ENCODE results near the gene WDR59. TPM values are rescaled to one million over a fixed set of nuclear protein-coding genes. Genes with fewer than 3 reads are reported as not detected.

WDR59 gene
- total RNA-seq, 2 experiments from 2014 or later: 69.2 to 91.4 TPM

DNA sequence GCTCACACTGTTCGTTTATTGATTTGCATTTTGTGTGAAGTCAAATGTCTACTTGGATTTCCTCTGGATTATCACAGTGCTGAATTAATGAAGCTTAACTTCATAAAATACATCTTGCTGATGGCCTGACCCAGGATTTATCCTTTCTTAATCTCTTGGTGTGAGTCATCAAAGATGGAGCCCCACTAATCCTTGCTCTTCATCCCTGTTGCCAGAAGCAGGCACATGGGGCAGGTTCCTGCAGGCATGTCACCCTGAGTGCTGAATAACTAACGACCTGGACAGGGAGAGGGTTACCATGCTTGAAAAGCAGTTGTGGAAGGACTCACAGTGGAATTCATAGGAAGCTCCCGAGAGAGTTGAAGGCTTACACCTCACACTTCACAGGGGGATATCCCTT lies 154.3 kb downstream of the WDR59 start:
- Mint-ChIP-seq H3K27me3 (peaks cover 8% of the 10 kb centered on the region), H3K4me1 (peaks cover 4% of the 10 kb centered on the region), H3K27ac (no peak overlapping the region), H3K4me3 (no peak overlapping the region), H3K36me3 (ENCODE audit: low read depth) (peaks cover 2% of the 10 kb centered on the region), H3K9me3 (ENCODE audit: low read depth) (peaks cover 8% of the 10 kb centered on the region)
- POLR2A ChIA-PET: no interaction called here
- DNase-seq (no peak), ATAC-seq (no peak)
- CTCF ChIA-PET: no interaction called here
- intact Hi-C loops (cut with DNase I, micrococcal nuclease): no loop called here

- no peak overlapping the region for H3K27ac Mint-ChIP-seq
- H3K4me3 Mint-ChIP-seq: no peak overlapping the region
- intact Hi-C loops (cut with DNase I, micrococcal nuclease): no loop called here
- DNase-seq (no peak), ATAC-seq (no peak)
- H3K36me3 Mint-ChIP-seq (ENCODE audit: low read depth): peaks cover 2% of the 10 kb centered on the region
- H3K4me1 Mint-ChIP-seq: peaks cover 4% of the 10 kb centered on the region
- ChIA-PET POLR2A (no interaction called here), CTCF (interaction anchor here (0.6 to 1.8 kb wide), 2 partner anchors 16 to 18 kb away, joined by 3 to 5 read pairs; no protein-coding TSS in a partner anchor)
- H3K9me3 Mint-ChIP-seq (ENCODE audit: low read depth): peaks cover 8% of the 10 kb centered on the region
- H3K27me3 Mint-ChIP-seq: peaks cover 8% of the 10 kb centered on the region
Measured at GRCh38 chr16:74829637-74830036, 155.3 kb downstream of the WDR59 start.

GRCh38 chr16:74825941-74826340 lies 159.0 kb downstream of the WDR59 start:
- ChIA-PET CTCF (no interaction called here), POLR2A (no interaction called here)
- H3K27me3 Mint-ChIP-seq: peaks cover 10% of the 10 kb centered on the region
- no peak overlapping the region for H3K27ac Mint-ChIP-seq
- peaks cover 4% of the 10 kb centered on the region for H3K4me1 Mint-ChIP-seq
- H3K4me3 Mint-ChIP-seq: no peak overlapping the region
- peaks cover 2% of the 10 kb centered on the region for H3K36me3 Mint-ChIP-seq (ENCODE audit: low read depth)
- intact Hi-C loops (cut with DNase I, micrococcal nuclease): no loop called here
- ATAC-seq (no peak), DNase-seq (no peak)
- peaks cover 8% of the 10 kb centered on the region for H3K9me3 Mint-ChIP-seq (ENCODE audit: low read depth)

DNA sequence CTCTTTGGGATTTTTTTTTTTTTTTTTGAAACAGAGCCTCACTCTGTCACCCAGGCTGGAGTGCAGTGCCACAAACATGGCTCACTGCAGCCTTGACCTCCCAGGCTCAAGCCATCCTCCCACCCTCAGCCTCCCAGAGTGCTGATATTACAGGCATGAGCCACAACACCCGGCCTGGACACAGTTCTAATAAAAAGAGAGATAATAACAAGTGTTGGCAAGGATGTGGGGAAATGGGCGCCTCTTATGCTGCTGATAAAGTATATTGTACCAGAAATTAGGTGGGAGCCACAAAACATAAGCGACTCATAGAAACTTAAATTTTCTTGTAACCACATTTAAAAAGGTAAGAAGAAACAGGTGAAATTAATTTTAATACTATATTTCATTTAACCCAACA lies 159.9 kb downstream of the WDR59 start:
- DNase-seq: no peak
- Mint-ChIP-seq H3K4me1 (peaks cover 4% of the 10 kb centered on the region), H3K4me3 (no peak overlapping the region), H3K27me3 (peaks cover 10% of the 10 kb centered on the region), H3K9me3 (ENCODE audit: low read depth) (peaks cover 8% of the 10 kb centered on the region), H3K27ac (no peak overlapping the region), H3K36me3 (ENCODE audit: low read depth) (peaks cover 2% of the 10 kb centered on the region)
- POLR2A ChIA-PET: no interaction called here
- CTCF ChIA-PET: no interaction called here
- no peak for ATAC-seq
- intact Hi-C loops (cut with DNase I, micrococcal nuclease): no loop called here

Other genes with a start within 250 kb of the WDR59 start
- gene FA2H, start 210.3 kb downstream of the WDR59 start, total RNA-seq: not detected
- 10 to 100 TPM; 35.2 to 42.9 TPM for gene ZNRF1, start 13.9 kb upstream of the WDR59 start, total RNA-seq
- under 1 TPM in 1 of 2 experiments, not detected in 1; 0.21 TPM for gene LDHD, start 131.7 kb upstream of the WDR59 start, total RNA-seq
- gene ZFP1, start 163.4 kb upstream of the WDR59 start, total RNA-seq: 10 to 100 TPM; 14.8 to 17.3 TPM
- not detected for gene CTRB2, start 222.0 kb upstream of the WDR59 start, total RNA-seq
- not detected for gene CTRB1, start 233.9 kb upstream of the WDR59 start, total RNA-seq